Measurements from ENCODE around the gene PCSK7. TPM values are rescaled to one million over a fixed set of nuclear protein-coding genes. Genes with fewer than 3 reads are reported as not detected.

PCSK7 gene
- total RNA-seq, 1 experiment from 2014 or later, result 50.7 TPM

DNA sequence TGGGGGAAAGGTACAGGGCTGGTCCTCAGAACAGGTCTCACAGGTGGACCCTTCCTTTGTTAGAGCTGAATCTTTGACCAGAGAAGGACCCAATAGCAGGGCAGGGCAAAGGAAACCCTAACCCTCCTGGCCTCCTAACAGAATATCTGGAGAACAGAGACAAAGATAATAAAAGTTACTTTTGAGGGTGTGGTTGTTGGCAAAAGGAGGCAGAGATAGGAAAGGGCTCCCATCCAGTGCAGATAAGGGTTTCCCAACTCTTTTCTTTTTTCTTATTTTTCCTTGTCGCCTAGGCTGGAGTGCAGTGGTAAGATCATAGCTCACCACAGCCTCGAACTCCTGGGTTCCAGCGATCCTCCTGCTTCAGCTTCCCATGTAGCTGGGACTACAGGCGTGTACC, 11.9 kb downstream of the PCSK7 start:
- Histone ChIP-seq H4K91ac (ENCODE audit: insufficient read length, low read depth, low read length) (no peak overlapping the region), H2BK15ac (ENCODE audit: low read depth, low read length) (no peak overlapping the region), H3K79me1 (ENCODE audit: insufficient read depth, low read depth, low read length, poor library complexity, severe bottlenecking) (no peaks in the 10 kb centered on the region), H3K18ac (ENCODE audit: insufficient read length, low read depth, low read length) (no peak overlapping the region), H2BK12ac (ENCODE audit: insufficient read length, low read depth, low read length) (no peak overlapping the region), H3K9me3 (ENCODE audit: control insufficient read depth, low read depth, low read length) (no peaks in the 10 kb centered on the region), H3K79me2 (ENCODE audit: insufficient read depth, low read length) (no peaks in the 10 kb centered on the region), H2BK20ac (ENCODE audit: low read depth, low read length, poor library complexity, severe bottlenecking) (no peak overlapping the region), H2AFZ (ENCODE audit: low read length) (no peak overlapping the region), H3K4me2 (ENCODE audit: insufficient read depth, insufficient read length, low read length) (no peak overlapping the region), H3K56ac (ENCODE audit: insufficient read length, low read depth, low read length) (no peak overlapping the region), H3K4me1 (ENCODE audit: insufficient read depth, low read length) (no peaks in the 10 kb centered on the region), H2BK5ac (ENCODE audit: insufficient read length, low read length) (no peak overlapping the region), H3K9ac (ENCODE audit: extremely low read depth, insufficient read length, low read length) (no peak overlapping the region), H3K4ac (ENCODE audit: low read depth, low read length) (no peak overlapping the region), H3K23ac (ENCODE audit: insufficient read length, low read depth, low read length) (no peak overlapping the region), H4K5ac (ENCODE audit: insufficient read length, low read depth, low read length) (no peak overlapping the region), H4K20me1 (ENCODE audit: control insufficient read depth, insufficient read depth, insufficient read length) (no peaks in the 10 kb centered on the region), H4K8ac (replicated peaks; ENCODE audit: insufficient read length, low read depth, low read length) (no peak overlapping the region), H3K14ac (ENCODE audit: insufficient read depth, low read length) (no peak overlapping the region), H3K23me2 (ENCODE audit: insufficient read length, low read depth, low read length, poor library complexity, severe bottlenecking) (no peaks in the 10 kb centered on the region), H3K27me3 (ENCODE audit: insufficient read depth, low read length) (no peaks in the 10 kb centered on the region), H2AK5ac (ENCODE audit: insufficient read length, low read length) (no peak overlapping the region), H3T11ph (ENCODE audit: low read length) (no peak overlapping the region), H3K27ac (ENCODE audit: insufficient read length, low read depth, low read length) (no peak overlapping the region), H2BK120ac (ENCODE audit: low read depth, low read length, poor library complexity, severe bottlenecking) (no peak overlapping the region)
- TF ChIP-seq, protein P1, sequence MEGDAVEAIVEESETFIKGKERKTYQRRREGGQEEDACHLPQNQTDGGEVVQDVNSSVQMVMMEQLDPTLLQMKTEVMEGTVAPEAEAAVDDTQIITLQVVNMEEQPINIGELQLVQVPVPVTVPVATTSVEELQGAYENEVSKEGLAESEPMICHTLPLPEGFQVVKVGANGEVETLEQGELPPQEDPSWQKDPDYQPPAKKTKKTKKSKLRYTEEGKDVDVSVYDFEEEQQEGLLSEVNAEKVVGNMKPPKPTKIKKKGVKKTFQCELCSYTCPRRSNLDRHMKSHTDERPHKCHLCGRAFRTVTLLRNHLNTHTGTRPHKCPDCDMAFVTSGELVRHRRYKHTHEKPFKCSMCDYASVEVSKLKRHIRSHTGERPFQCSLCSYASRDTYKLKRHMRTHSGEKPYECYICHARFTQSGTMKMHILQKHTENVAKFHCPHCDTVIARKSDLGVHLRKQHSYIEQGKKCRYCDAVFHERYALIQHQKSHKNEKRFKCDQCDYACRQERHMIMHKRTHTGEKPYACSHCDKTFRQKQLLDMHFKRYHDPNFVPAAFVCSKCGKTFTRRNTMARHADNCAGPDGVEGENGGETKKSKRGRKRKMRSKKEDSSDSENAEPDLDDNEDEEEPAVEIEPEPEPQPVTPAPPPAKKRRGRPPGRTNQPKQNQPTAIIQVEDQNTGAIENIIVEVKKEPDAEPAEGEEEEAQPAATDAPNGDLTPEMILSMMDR (conservative IDR thresholded peaks at IDR 0.05), result no peak
- no peaks in the 10 kb centered on the region for H3K9me3 Mint-ChIP-seq
- no peak overlapping the region for H3K4me3 Mint-ChIP-seq
- no peak overlapping the region for H3K27ac Mint-ChIP-seq
- no peak for DNase-seq
- no CpG with 5 or more reads among the region's 4 CpGs for WGBS (ENCODE audit: extremely low coverage, insufficient read length, low lambda C conversion rate)
- H3K27me3 Mint-ChIP-seq (ENCODE audit: low read depth), result no peaks in the 10 kb centered on the region
- H3K4me1 Mint-ChIP-seq, result peaks cover 3 to 6% of the 10 kb centered on the region in 2 experiments
- peaks cover 7 to 67% (median 35%) of the 10 kb centered on the region in 3 experiments for H3K36me3 Mint-ChIP-seq (ENCODE audit: insufficient read depth in 1 of 3, low read depth in 3 of 3)
